Upper lobe of left lung (tissue), 6 donors: ENCODE data around the gene KLK2. TPM values are rescaled to one million over a fixed set of nuclear protein-coding genes. Genes with fewer than 3 reads are reported as not detected.

Source experiments
- ATAC-seq, 2 donors: fragments of 200-7000 bp; cut with Tn5 transposase; one replicate each; pipeline ENCODE4 v1.9.1; 2022; ENCODE audit warnings: mild to moderate bottlenecking in 2 of 2, moderate library complexity in 2 of 2; ENCODE audit not compliant: low FRiP score in 2 of 2
- DNase-seq, 2 donors: peaks; one replicate each; pipeline ENCODE4 v3.0.0-alpha.2; 2019 to 2020
- H3K27ac ChIP-seq, 4 donors: fragments of 200-600 bp; sonication (generic); one replicate each; pipeline ENCODE4 v1.5.1; 2016 to 2019
- H3K27me3 ChIP-seq, 4 donors: fragments of 200-600 bp; sonication (generic); one replicate each; pipeline ENCODE4 v1.5.1; 2017 to 2019
- H3K36me3 ChIP-seq, 4 donors: fragments of 200-600 bp; sonication (generic); one replicate each; pipeline ENCODE4 v1.5.1; 2016 to 2019
- H3K4me1 ChIP-seq, 4 donors: fragments of 200-600 bp; sonication (generic); one replicate each; pipeline ENCODE4 v1.5.1; 2018 to 2019
- H3K4me3 ChIP-seq, 4 donors: fragments of 200-600 bp; sonication (generic); one replicate each; pipeline ENCODE4 v1.5.1; 2017 to 2019; ENCODE audit warnings: mild to moderate bottlenecking in 2 of 4, moderate library complexity in 1 of 4
- H3K9me3 ChIP-seq, 4 donors: fragments of 200-600 bp; sonication (generic); one replicate each; pipeline ENCODE4 v1.5.1; 2018 to 2019
- EP300 ChIP-seq, 4 donors: sonication (generic); formaldehyde crosslinking; IDR thresholded peaks; one replicate each; pipeline ENCODE4 v1.5.1; 2017; ENCODE audit warnings: antibody characterized with exemption in 4 of 4, control low read depth in 2 of 4
- POLR2A ChIP-seq, 4 donors: fragments of 450-650 bp; IDR thresholded peaks; one replicate each; pipeline ENCODE4 v1.5.1; 2016 to 2017; ENCODE audit warnings: antibody characterized with exemption in 4 of 4, mild to moderate bottlenecking in 2 of 4
- POLR2AphosphoS5 ChIP-seq, 2 donors: sonication (generic); formaldehyde crosslinking; IDR thresholded peaks; one replicate each; pipeline ENCODE4 v1.5.1; 2017; ENCODE audit warnings: antibody characterized with exemption in 2 of 2
- WGBS, 2 donors: methylation state at CpG; one replicate each; pipeline ENCODE4 v1.1.5; 2017 to 2018; 5-methylcytosine and 5-hydroxymethylcytosine counted together
- total RNA-seq, 6 donors: library from RNA; depleted of rRNA in 4 of 6; stranded (reverse); fragments of >200 nt in 4 of 6; gene quantifications; one replicate each; pipeline versions ENCODE4 v1.1.0 to v1.2.1, GENCODE V29; 2016 to 2021
- TF ChIP-seq, protein P1 (sequence below), 6 experiments: fragments of 450-650 bp in 4 of 6; fragments of 200-600 bp in 2 of 6; sonication (generic) in 2 of 6; IDR thresholded peaks; one replicate each; pipeline ENCODE4 v1.5.1; 2016 to 2019; ENCODE audit warnings: antibody characterized with exemption in 6 of 6
- donor health status: DM: no; HTN: no; CAD: no; lungs with moderate emphysema.
- donor health status: DM: no; HTN: yes; CAD: no; lungs with severe emphysema.

The KLK2 gene
- total RNA-seq, 6 donors from 2014 or later = not detected

- DNase-seq (no peak), ATAC-seq (no peak)
- TF ChIP-seq EP300 (IDR thresholded peaks at IDR 0.05) (no peak), POLR2AphosphoS5 (IDR thresholded peaks at IDR 0.05) (no peak), POLR2A (IDR thresholded peaks at IDR 0.05) (no peak)
- TF ChIP-seq, protein P1, sequence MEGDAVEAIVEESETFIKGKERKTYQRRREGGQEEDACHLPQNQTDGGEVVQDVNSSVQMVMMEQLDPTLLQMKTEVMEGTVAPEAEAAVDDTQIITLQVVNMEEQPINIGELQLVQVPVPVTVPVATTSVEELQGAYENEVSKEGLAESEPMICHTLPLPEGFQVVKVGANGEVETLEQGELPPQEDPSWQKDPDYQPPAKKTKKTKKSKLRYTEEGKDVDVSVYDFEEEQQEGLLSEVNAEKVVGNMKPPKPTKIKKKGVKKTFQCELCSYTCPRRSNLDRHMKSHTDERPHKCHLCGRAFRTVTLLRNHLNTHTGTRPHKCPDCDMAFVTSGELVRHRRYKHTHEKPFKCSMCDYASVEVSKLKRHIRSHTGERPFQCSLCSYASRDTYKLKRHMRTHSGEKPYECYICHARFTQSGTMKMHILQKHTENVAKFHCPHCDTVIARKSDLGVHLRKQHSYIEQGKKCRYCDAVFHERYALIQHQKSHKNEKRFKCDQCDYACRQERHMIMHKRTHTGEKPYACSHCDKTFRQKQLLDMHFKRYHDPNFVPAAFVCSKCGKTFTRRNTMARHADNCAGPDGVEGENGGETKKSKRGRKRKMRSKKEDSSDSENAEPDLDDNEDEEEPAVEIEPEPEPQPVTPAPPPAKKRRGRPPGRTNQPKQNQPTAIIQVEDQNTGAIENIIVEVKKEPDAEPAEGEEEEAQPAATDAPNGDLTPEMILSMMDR (IDR thresholded peaks at IDR 0.05) = no peak
- whole genome bisulfite sequencing, 2 donors = 99 to 100% methylated on average over 2 of the region's 2 CpGs
- Histone ChIP-seq H3K27ac (no peak overlapping the region), H3K27me3 (no peaks in the 10 kb centered on the region), H3K9me3 (peaks cover 0 to 10% (median 0%) of the 10 kb centered on the region in 4 donors), H3K36me3 (no peaks in the 10 kb centered on the region), H3K4me1 (no peaks in the 10 kb centered on the region), H3K4me3 (no peak overlapping the region)
Observed at GRCh38 chr19:50843205-50843604, 30.0 kb upstream of the KLK2 start.

- Histone ChIP-seq H3K4me3 (no peak overlapping the region), H3K4me1 (no peaks in the 10 kb centered on the region), H3K27ac (no peak overlapping the region), H3K36me3 (no peaks in the 10 kb centered on the region), H3K9me3 (peaks cover 0 to 10% (median 0%) of the 10 kb centered on the region in 4 donors), H3K27me3 (no peaks in the 10 kb centered on the region)
- 76 to 86% methylated on average over 7 of the region's 7 CpGs for WGBS, 2 donors
- no peak for DNase-seq
- no peak for ATAC-seq
- no peak for TF ChIP-seq POLR2A (IDR thresholded peaks at IDR 0.05)
- TF ChIP-seq, protein P1 (IDR thresholded peaks at IDR 0.05) = no peak
- no peak for TF ChIP-seq POLR2AphosphoS5 (IDR thresholded peaks at IDR 0.05)
- TF ChIP-seq EP300 (IDR thresholded peaks at IDR 0.05) = no peak
Observed at GRCh38 chr19:50843701-50844221, 29.5 kb upstream of the KLK2 start.

- DNase-seq (no peak), ATAC-seq (no peak)
- H3K9me3 ChIP-seq = peaks cover 0 to 10% (median 0%) of the 10 kb centered on the region in 4 donors
- no peaks in the 10 kb centered on the region for H3K36me3 ChIP-seq
- no peak overlapping the region for H3K4me3 ChIP-seq
- H3K27ac ChIP-seq = no peak overlapping the region
- H3K27me3 ChIP-seq = no peaks in the 10 kb centered on the region
- H3K4me1 ChIP-seq = no peaks in the 10 kb centered on the region
- WGBS, 2 donors = 50 to 52% methylated on average over 8 of the region's 8 CpGs
- TF ChIP-seq EP300 (IDR thresholded peaks at IDR 0.05) = no peak
Observed at GRCh38 chr19:50844296-50844935, 28.8 kb upstream of the KLK2 start.

- Histone ChIP-seq H3K4me1 (no peaks in the 10 kb centered on the region), H3K4me3 (no peak overlapping the region), H3K9me3 (no peaks in the 10 kb centered on the region), H3K27me3 (no peaks in the 10 kb centered on the region), H3K27ac (no peak overlapping the region), H3K36me3 (no peaks in the 10 kb centered on the region)
- TF ChIP-seq POLR2AphosphoS5 (IDR thresholded peaks at IDR 0.05) (no peak), EP300 (IDR thresholded peaks at IDR 0.05) (no peak), POLR2A (IDR thresholded peaks at IDR 0.05) (no peak)
- TF ChIP-seq, protein P1 (IDR thresholded peaks at IDR 0.05) = no peak
- DNase-seq = no peak
- ATAC-seq = no peak
- 44 to 52% methylated on average over 3 of the region's 3 CpGs for WGBS, 2 donors
Observed at GRCh38 chr19:50850738-50851137, 22.5 kb upstream of the KLK2 start.

GRCh38 chr19:50851620-50852019, 21.6 kb upstream of the KLK2 start:
- TF ChIP-seq EP300 (IDR thresholded peaks at IDR 0.05) = no peak
- no peak for TF ChIP-seq POLR2A (IDR thresholded peaks at IDR 0.05)
- TF ChIP-seq, protein P1 (IDR thresholded peaks at IDR 0.05) = no peak
- TF ChIP-seq POLR2AphosphoS5 (IDR thresholded peaks at IDR 0.05) = no peak
- H3K4me3 ChIP-seq = no peak overlapping the region
- no peaks in the 10 kb centered on the region for H3K9me3 ChIP-seq
- H3K36me3 ChIP-seq = no peaks in the 10 kb centered on the region
- WGBS, 2 donors = 69% methylated on average over 4 of the region's 4 CpGs; no CpG with 5 or more reads in 1 of the 2 donors
- no peaks in the 10 kb centered on the region for H3K4me1 ChIP-seq
- H3K27me3 ChIP-seq = no peaks in the 10 kb centered on the region
- no peak overlapping the region for H3K27ac ChIP-seq
- no peak for ATAC-seq
- DNase-seq = no peak
